Neutrophil (primary cell): ENCODE measurements around the gene PDE3A.

Experiments used
- H3K27ac ChIP-seq: fragments of 200-600 bp; sonication (generic); 2 replicates; pipeline ENCODE4 v1.5.1; 2016; ENCODE audit warnings: mild to moderate bottlenecking, moderate library complexity
- H3K27me3 ChIP-seq: fragments of 200-600 bp; sonication (generic); 2 replicates; pipeline ENCODE4 v1.6.0; 2016; ENCODE audit warnings: mild to moderate bottlenecking
- H3K36me3 ChIP-seq: fragments of 200-600 bp; sonication (generic); 2 replicates; pipeline ENCODE4 v1.5.1; 2017
- H3K4me1 ChIP-seq, 2 experiments: fragments of 200-600 bp in 1 of 2; sonication (generic) in 1 of 2; 1 replicate in 1 of 2; 2 replicates in 1 of 2; pipeline versions ENCODE4 v1.5.1 to v1.6.1; 2013 to 2016; ENCODE audit warnings: low read depth in 1 of 2, low read length in 1 of 2, mild to moderate bottlenecking in 1 of 2, moderate library complexity in 1 of 2; ENCODE audit not compliant: control insufficient read depth in 1 of 2, insufficient read depth in 1 of 2
- H3K4me3 ChIP-seq, 2 experiments: fragments of 200-600 bp in 1 of 2; sonication (generic) in 1 of 2; 1 replicate in 1 of 2; 2 replicates in 1 of 2; pipeline ENCODE4 v1.5.1; 2013 to 2016; ENCODE audit warnings: low read depth in 1 of 2, low read length in 1 of 2, mild to moderate bottlenecking in 1 of 2, moderate library complexity in 1 of 2
- H3K9me3 ChIP-seq: fragments of 200-600 bp; sonication (generic); 2 replicates; pipeline ENCODE4 v1.5.1; 2016
- TF ChIP-seq, protein P1 (sequence below): fragments of 200-600 bp; sonication (generic); IDR thresholded peaks from 2 replicates; pipeline ENCODE4 v1.5.1; 2016; ENCODE audit warnings: antibody characterized with exemption

The PDE3A gene

DNA sequence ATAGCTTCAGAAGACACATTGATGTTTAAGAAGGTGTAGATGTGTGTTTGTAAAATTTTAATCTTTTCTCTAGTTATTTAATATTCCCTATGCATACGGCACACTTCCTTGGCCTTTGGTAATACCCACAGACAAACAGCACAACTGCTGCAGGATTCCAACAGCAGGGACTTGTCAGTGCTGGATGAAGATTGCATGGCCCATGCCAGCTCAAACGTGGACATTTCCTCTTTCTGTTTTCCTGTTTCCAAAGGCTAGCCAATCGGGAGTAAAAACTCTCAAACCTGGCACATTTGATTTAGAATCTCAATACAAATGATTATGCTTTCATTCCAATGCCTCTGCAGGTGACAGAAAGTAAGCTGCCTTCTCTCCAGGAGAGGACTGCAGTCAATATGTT, 22.5 kb upstream of the PDE3A start:
- TF ChIP-seq, protein P1, sequence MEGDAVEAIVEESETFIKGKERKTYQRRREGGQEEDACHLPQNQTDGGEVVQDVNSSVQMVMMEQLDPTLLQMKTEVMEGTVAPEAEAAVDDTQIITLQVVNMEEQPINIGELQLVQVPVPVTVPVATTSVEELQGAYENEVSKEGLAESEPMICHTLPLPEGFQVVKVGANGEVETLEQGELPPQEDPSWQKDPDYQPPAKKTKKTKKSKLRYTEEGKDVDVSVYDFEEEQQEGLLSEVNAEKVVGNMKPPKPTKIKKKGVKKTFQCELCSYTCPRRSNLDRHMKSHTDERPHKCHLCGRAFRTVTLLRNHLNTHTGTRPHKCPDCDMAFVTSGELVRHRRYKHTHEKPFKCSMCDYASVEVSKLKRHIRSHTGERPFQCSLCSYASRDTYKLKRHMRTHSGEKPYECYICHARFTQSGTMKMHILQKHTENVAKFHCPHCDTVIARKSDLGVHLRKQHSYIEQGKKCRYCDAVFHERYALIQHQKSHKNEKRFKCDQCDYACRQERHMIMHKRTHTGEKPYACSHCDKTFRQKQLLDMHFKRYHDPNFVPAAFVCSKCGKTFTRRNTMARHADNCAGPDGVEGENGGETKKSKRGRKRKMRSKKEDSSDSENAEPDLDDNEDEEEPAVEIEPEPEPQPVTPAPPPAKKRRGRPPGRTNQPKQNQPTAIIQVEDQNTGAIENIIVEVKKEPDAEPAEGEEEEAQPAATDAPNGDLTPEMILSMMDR, result no peak
- Histone ChIP-seq H3K9me3 (no peaks in the 10 kb centered on the region), H3K4me1 (no peaks in the 10 kb centered on the region), H3K27me3 (no peaks in the 10 kb centered on the region), H3K4me3 (no peak overlapping the region), H3K36me3 (no peaks in the 10 kb centered on the region), H3K27ac (no peak overlapping the region)

DNA sequence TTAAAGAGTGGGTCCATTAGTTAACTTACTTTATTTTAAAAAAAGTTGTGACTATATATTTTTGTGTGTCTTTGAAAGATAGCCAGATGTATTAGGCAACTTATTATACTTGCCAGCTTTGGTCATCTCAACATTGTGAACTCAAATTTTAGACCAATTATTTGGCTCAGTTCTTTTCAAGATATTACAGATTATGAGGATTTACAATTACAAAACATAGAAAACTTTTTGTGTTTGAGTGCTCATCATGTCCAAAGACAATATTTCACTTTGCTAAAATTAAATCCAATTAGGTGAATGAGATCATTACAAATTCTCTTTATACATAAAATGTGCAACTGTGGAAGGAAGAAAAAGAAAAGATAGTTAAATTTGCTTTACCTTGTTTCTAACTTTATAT, 18.3 kb upstream of the PDE3A start:
- H3K27me3 ChIP-seq, result no peaks in the 10 kb centered on the region
- H3K36me3 ChIP-seq, result no peaks in the 10 kb centered on the region
- H3K9me3 ChIP-seq, result no peaks in the 10 kb centered on the region
- H3K4me3 ChIP-seq, result no peak overlapping the region
- no peaks in the 10 kb centered on the region for H3K4me1 ChIP-seq
- no peak overlapping the region for H3K27ac ChIP-seq
- TF ChIP-seq, protein P1, result no peak

DNA sequence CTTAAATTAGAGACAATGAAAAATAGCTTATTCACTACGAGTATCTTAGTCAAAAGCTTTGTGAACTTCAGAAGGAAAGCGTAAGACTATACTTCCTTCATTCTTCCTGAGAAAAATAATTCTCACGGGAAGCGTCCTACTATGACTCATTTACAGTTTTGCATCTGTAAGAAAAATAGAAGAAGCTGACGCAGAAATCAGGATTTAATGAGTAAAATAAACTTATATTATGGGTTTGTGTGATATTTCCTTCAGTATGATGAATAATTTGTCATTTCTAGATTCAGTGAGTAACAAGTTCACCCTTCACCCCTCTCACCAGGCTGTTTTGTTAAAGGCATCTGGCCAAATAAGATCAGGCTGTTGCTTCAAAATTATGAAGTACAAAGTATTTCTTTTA, 17.8 kb upstream of the PDE3A start:
- Histone ChIP-seq H3K4me1 (no peaks in the 10 kb centered on the region), H3K27ac (no peak overlapping the region), H3K9me3 (no peaks in the 10 kb centered on the region), H3K4me3 (no peak overlapping the region), H3K36me3 (no peaks in the 10 kb centered on the region), H3K27me3 (no peaks in the 10 kb centered on the region)
- TF ChIP-seq, protein P1, result no peak

DNA sequence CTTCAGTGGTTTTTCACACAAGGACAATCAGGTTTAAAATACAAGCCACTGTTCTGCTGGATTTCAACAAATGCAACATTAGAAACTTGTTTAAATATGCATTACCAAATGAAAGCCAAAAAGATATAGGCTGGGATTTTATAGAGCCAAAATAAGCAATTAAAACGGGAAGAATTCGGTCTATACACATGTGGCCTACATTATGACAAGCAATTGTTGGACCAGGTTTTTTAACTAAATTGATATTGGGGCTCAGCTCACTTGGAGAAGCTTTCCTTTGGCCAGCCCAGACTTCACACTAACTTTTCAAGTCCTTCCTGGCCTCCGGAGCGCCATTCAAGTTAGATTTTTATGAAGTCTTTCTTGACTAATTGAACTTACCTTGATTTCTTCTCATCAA, 16.9 kb upstream of the PDE3A start:
- no peaks in the 10 kb centered on the region for H3K36me3 ChIP-seq
- H3K27me3 ChIP-seq, result no peaks in the 10 kb centered on the region
- no peak overlapping the region for H3K4me3 ChIP-seq
- H3K9me3 ChIP-seq, result no peaks in the 10 kb centered on the region
- TF ChIP-seq, protein P1, result no peak
- H3K27ac ChIP-seq, result no peak overlapping the region
- H3K4me1 ChIP-seq, result no peaks in the 10 kb centered on the region

DNA sequence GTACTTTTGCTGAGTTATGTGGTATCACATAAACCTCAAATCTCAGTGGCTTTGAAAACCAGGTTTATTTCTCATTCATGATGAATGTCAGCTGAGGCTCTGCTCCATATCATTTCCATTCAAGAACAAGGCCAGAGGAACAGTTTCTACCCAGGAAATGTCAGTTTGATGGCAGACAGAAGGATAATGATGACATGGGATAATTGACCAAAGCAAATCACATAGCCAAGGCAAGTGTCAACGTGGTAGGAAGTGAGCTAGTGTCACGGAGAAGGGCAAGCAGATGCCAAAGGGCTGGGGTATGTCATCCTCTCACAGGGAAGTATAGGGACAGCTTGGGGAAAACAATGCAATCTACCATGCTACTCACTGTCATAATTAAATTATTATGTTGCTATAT, 12.3 kb upstream of the PDE3A start:
- Histone ChIP-seq H3K4me1 (no peaks in the 10 kb centered on the region), H3K9me3 (no peaks in the 10 kb centered on the region), H3K4me3 (no peak overlapping the region), H3K27ac (no peak overlapping the region), H3K27me3 (no peaks in the 10 kb centered on the region), H3K36me3 (no peaks in the 10 kb centered on the region)
- TF ChIP-seq, protein P1, result no peak

DNA sequence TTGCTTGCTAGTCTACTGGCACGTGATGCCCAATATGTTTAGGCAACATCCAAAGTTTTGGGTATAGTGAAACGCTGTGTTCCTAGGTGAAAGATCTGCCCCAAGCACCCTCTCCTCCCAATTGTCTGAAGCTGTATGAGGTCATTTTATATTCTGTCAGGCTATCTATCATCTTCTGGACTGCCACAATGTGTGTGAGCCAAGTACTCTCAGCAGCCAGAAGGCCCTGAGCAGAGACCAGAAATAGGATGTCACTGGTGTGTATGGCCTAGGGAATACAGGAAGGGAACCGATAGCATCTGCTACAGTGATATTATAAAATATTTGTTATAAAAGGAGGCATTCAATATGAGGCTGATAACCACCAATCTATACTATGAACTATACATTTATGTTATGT, 7.9 kb upstream of the PDE3A start:
- Histone ChIP-seq H3K9me3 (no peaks in the 10 kb centered on the region), H3K36me3 (no peaks in the 10 kb centered on the region), H3K27me3 (no peaks in the 10 kb centered on the region), H3K27ac (no peak overlapping the region), H3K4me1 (no peaks in the 10 kb centered on the region), H3K4me3 (no peak overlapping the region)
- TF ChIP-seq, protein P1, result no peak
